Eye (tissue), 1 donor: ENCODE results near the gene KCTD11.
"Not testable (repeated sequence)": the region's sequence is repeated elsewhere in the genome, so short reads cannot be mapped to it uniquely, and the experiment has no call there.

Experiments
- DNase-seq: peaks from one replicate; pipeline ENCODE4 v3.0.0-alpha.2; 2015

KCTD11 gene

GRCh38 chr17:7347630-7348477, 4.1 kb upstream of the KCTD11 start:
- no peak for DNase-seq

- DNase-seq = no peak
Measured at GRCh38 chr17:7348478-7349242, 3.3 kb upstream of the KCTD11 start.

DNA sequence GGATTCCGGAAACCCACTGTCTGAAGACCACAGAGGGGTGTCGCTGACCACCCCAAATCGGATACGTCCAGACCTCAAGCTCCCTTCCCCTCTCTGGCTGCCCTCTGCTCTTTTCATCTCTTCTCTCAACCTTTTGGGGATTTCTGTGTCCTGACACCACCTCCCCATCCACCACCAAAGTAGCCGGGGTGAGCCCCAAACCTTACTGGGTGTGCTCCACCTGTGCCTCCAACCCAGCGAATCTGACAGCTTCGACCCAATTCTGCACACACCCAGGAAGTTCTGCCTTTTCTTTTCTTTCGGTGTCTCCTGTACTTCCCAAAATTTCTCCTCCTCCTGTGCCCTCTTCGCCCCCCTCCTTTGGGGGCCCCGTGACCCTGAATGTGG, 534 bp downstream of the KCTD11 start:
- no peak for DNase-seq

- no peak for DNase-seq
Measured at GRCh38 chr17:7352910-7353635, 1.1 kb downstream of the KCTD11 start.

DNA sequence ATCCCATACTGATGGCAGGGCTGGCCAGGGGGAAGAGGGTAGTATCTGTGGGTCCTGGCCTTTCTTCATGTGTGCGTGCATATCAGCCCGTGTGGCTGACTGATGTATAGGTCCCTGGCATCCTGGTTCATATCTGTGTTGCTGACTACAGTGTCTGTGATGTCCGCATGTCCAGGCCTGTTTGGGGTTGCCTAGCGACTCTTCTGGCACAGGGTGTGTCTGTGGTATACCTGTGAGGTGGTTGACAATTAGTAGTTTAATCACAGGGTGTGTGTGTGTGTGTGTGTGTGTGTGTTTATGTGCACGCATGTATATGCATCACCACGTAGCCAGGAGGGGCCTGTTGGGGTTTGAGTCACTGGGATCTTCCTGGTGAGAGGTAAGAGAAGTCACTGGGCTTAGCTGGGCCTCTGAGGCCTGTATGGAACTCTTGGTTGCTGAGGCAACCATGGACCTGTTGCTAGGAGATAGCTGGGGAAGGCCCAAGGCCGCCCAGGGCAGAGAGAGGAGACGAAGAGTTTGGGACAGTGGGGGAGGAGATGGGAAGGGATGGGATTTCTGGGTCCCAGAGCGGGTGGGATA, 2.4 kb downstream of the KCTD11 start:
- peak; percentile 55 for DNase-seq

DNA sequence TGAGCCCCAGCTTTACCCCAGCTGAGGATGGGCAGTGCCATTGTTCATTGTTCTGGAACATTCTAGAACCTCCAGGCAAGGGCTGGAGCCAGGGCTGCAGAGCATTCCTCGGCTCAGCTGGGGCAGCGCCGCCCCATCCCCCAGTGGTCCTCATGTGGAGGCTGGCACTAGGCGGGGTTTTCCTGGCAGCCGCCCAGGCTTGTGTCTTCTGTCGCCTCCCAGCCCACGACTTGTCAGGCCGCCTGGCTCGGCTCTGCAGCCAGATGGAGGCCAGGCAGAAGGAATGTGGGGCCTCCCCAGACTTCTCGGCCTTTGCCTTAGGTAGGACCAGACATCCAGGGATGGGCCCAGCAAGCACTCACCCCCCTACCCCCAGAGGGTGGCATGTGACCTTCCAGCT, 3.1 kb downstream of the KCTD11 start, which contains the start of gene TMEM95:
TSS of gene TMEM95 (plus strand) at position 104 of the 400 bp plus-strand sequence. CDS start at position 153, 49 bp downstream.
- peak; percentile 39 for DNase-seq

GRCh38 chr17:7355573-7355972, 3.6 kb downstream of the KCTD11 start:
- DNase-seq = no peak

GRCh38 chr17:7356072-7356549, 4.1 kb downstream of the KCTD11 start:
- peak; percentile 86 for DNase-seq

DNA sequence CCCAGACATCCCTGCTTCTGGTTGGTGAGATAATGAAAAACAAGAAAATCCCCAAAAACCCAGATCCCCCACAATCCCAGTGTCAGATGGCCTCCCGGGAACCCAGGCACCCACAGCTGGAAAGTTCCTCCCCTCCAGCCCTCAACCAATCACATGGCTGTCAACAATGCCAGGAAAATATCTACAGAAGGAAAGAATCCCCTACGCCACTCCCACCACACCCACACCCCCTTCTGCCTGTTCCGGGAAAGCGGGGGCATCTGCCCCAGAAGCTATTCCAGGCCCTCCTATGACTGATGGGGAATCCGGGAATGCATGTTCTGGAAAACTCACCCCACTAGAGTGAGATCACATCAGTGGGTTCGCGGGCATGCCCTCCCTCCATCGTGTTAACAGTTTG, 4.8 kb downstream of the KCTD11 start:
- no peak for DNase-seq

- DNase-seq = no peak
Measured at GRCh38 chr17:7357381-7357780, 5.4 kb downstream of the KCTD11 start.

- no peak for DNase-seq
Measured at GRCh38 chr17:7361906-7362305, 9.9 kb downstream of the KCTD11 start.

DNA sequence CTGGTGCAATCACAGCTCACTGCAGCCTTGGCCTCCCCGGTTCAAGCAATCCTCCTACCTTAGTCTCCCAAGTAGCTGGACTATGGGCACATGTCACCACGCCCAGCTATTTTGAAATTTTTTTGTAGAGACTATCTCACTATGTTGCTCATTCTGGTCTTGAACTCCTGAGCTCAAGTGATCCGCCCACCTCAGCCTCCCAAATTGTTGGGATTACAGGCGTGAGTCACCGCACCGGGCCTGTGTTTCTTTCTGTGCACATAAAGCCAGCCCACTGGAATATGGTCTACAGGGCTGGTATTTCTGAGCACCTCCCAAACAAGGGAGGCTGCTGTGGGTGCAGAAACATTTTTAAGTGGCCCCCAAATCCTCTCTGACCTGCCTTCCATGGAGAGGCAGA, 11.3 kb downstream of the KCTD11 start:
- no peak for DNase-seq

GRCh38 chr17:7365963-7366362, 14.0 kb downstream of the KCTD11 start:
- not testable (repeated sequence) for DNase-seq

GRCh38 chr17:7367083-7367482, 15.1 kb downstream of the KCTD11 start:
- DNase-seq = no peak

DNA sequence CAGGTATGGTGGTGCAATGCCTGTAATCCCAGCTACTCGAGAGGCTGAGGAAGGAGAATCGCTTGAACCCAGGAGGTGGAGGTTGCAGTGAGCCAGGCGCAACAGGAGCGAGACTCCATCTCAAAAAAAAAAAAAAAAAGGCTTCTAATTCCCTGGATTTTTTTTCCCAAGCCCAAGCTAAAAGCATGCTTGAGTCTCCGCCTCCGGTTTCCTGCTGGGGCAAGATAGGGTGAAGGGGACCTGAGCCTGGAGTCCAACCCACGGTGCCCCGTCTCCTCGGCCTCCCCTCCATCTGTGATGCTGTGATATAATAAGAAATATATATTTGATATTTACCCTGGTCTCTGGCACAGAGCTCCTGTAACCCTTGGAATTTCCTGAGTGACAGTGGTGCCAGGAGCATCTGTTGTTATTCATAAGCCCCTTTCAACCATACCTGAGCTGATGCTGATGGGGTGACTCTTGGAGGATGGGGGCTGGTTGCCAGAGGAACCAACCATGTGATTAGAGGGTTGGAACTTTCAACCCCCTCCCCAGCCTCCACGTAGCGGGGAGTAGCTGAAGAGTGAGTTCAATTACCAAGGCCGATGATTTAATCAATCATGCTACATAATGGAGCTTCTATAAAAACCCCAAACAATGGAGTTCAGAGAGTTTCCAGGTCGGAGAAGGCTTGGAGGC, 16.1 kb downstream of the KCTD11 start:
- no peak for DNase-seq

DNA sequence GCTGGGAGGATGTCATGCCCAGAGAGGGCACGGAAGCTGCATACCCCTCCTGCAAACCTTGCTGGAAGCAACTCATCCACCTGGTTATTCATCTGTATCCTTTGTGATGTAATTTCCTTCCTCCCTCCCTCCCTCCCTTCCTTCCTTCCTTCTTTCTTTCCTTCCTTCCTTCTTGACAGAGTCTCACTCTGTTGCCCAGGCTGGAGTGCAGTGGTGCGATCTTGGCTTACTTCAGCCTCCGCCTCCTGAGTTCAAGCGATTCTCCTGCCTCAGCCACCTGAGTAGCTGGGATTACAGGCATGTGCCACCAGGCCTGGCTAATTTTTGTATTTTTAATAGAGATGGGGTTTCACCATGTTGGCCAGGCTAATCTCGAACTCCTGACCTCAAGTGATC, 16.6 kb downstream of the KCTD11 start:
- not testable (repeated sequence) for DNase-seq

- no peak for DNase-seq
Measured at GRCh38 chr17:7369825-7370224, 17.9 kb downstream of the KCTD11 start.

DNA sequence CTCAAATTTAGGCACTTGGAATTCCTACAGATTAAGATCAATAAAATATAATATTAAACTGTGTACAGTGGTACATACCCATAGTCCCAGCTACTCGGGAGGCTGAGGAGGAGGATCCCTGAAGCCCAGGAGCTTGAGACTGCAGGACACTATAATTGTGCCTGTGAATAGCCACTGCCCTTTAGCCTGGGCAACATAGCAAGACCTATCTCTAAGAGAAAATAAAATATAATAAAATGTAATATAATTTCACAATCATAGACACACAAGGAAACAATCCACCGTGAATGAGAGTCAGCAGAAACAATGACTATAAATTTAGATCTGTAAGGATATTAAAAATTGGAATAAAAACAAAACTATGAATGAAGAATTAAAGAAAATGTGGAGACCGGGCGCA, 18.9 kb downstream of the KCTD11 start:
- DNase-seq = no peak

DNA sequence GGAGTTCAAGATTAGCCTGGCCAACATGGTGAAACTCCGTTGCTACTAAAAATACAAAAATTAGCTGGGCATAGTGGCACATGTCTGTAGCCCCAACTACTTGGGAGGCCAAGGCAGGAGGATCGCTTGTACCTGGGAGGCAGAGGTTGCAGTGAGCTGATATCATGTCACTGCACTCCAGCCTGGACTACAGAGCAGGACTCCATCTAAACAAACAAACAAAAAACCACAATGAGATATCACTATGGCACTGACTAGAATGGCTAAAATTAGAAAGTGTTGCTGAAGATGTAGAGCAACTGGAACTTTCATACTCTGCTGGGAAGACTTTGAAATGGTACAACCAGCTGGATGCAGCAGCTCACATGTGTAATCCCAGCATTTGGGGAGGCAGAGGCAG, 22.4 kb downstream of the KCTD11 start:
- no peak for DNase-seq

DNA sequence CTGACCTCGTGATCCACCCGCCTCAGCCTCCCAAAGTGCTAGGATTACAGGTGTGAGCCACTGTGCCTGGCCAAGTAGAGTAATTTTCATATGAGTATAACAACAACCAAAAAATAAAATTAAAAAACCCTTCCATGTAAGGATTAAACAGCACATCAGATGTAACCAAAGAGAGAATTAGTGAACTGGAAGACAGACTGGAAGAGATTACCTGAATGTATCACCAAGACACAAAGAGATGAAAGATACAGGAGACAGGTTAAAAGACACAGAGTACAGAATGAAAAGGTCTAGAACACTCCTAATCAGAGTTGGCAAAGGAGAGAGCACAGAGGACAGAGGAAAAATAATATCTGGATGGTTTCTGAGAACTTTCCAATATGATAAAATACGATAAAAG, 27.2 kb downstream of the KCTD11 start:
- DNase-seq = no peak

GRCh38 chr17:7380321-7380720, 28.4 kb downstream of the KCTD11 start:
- peak; percentile 43 for DNase-seq
